ENCODE data around the gene USP10.

USP10 gene

DNA sequence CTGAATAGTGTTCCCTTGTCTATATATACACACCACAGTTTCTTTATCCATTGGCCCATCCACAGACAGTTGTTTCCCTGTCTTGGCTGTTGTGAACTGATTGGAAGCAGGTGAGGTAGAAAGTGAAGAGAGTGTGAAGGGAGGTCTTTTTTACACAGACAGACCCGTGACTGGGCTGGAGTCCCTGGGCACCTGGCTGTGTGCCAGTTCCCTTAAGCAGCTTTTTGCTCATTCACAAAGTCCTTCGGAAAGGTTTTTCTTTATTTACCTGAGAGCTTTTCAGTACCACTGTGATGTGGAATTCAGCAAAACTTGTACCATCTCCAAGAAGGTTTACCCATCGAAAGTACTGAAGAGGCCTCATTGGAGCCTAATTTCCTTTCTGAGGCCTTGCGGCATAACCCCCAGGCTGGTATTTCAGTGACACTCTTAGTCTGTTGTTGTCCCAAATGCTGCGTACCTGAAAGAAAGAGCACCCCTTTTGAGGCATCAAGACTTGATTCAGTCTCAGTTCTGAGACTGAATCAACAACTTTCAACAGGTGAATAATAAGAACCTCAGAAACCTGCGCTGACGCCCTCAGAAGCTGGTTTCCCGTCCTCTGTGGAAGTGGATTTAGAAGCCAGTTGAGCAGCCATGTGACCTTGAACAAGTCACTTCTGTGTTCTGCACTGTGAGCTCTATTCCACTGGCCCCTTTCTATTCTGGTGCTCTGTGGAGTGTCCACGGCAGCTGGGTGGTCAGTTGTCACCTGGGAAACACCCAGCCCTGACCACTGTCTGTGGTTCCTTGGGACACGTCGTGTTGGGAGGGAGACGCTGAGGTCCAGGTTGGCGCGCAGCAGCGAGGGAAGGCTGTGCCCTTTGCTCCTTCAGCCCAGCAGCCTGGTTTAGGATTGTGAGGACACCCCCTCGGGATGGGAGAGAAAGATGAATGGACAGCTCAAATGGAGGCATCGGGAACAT lies 66.1 kb downstream of the USP10 start:
- H3K4me1 ChIP-seq (ENCODE audit: control insufficient read depth, insufficient read depth, low read length, unreplicated experiment): peaks cover 7% of the 10 kb centered on the region
- no peak overlapping the region for H3K4me3 ChIP-seq (ENCODE audit: low read depth, low read length)
- no peak overlapping the region for H2AFZ ChIP-seq (ENCODE audit: low read length, unreplicated experiment)
- peaks cover 55% of the 10 kb centered on the region for H3K36me3 ChIP-seq (ENCODE audit: insufficient read depth, low read length)
- H3K27me3 ChIP-seq (ENCODE audit: insufficient read depth, low read length): no peaks in the 10 kb centered on the region
- H3K79me2 ChIP-seq (ENCODE audit: control insufficient read depth, insufficient read depth, low read length, unreplicated experiment): peaks cover 3% of the 10 kb centered on the region
- H3K27ac ChIP-seq (ENCODE audit: low read depth, low read length): no peak overlapping the region

DNA sequence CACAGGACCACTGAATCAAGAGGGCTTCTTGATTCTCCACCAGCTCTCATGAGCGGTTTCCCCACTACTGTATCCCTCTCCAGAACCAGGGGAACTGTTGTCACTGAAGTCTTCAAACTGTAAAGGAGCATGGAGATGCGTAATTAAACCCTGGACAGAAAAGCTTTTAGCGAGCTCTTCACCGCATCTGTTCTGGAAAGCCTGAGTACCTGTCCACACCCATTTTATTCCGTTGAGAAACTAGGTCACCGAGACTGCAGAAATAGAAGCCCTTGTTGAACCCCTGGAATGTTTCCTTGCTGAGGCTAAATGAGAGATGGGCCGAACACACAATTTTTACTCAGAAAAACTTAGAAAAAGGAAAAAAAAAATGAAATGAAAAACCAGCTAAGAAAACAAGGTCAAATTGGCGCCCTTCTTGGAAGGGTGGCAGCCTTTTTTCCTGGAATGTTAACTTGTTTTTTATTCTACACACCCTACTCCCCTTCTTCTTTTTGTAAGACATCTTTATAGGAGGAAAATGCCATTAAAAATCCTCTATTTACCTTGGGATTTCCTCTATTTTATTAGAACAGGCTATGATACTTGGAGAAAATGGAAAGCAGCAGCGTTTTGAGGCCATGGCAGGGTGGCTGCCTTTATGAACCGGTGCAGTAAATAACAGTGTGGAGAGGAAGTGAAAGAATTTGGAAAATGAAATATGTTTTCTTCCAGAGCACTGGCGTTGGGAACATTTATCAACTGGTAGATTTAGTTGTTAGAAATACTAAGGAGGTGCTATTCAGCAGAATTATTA lies 67.4 kb downstream of the USP10 start:
- Histone ChIP-seq H3K27ac (ENCODE audit: low read depth, low read length) (no peak overlapping the region), H3K79me2 (ENCODE audit: control insufficient read depth, insufficient read depth, low read length, unreplicated experiment) (no peaks in the 10 kb centered on the region), H3K4me1 (ENCODE audit: control insufficient read depth, insufficient read depth, low read length, unreplicated experiment) (no peaks in the 10 kb centered on the region), H3K4me3 (ENCODE audit: low read depth, low read length) (no peak overlapping the region), H2AFZ (ENCODE audit: low read length, unreplicated experiment) (no peak overlapping the region), H3K27me3 (ENCODE audit: insufficient read depth, low read length) (no peaks in the 10 kb centered on the region), H3K36me3 (ENCODE audit: insufficient read depth, low read length) (peaks cover 49% of the 10 kb centered on the region)

DNA sequence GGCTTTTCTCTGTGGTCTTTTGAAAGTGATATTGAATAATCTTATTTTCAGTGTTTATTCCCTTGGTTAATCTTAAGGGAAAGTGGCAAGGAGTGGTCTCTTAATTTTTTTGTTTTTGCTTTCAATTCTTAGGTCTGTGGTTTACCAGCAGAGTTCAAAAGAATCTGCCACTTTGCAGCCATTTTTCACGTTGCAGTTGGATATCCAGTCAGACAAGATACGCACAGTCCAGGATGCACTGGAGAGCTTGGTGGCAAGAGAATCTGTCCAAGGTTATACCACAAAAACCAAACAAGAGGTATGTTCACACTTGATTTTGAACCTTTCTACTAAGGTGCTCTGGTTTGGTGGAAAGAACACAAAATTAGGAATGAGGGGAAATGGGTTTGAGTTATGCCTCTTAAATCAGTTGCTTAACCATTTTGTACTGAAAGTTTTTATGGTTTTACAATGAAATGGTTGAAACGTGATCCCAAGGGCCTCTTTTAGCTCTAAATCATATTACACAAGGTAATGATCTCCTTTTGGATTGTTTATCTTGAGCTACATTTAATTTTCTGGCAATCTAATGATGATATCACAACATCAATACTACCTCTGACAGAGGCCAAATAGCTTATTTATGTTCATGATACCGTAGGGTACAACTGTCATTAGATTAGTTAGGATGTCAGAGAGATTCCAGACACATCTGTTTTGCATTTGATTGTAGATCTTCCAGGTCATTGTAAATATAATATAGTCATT lies 68.4 kb downstream of the USP10 start:
- Histone ChIP-seq H3K4me1 (ENCODE audit: control insufficient read depth, insufficient read depth, low read length, unreplicated experiment) (no peaks in the 10 kb centered on the region), H3K4me3 (ENCODE audit: low read depth, low read length) (no peak overlapping the region), H2AFZ (ENCODE audit: low read length, unreplicated experiment) (no peak overlapping the region), H3K27me3 (ENCODE audit: insufficient read depth, low read length) (no peaks in the 10 kb centered on the region), H3K79me2 (ENCODE audit: control insufficient read depth, insufficient read depth, low read length, unreplicated experiment) (no peaks in the 10 kb centered on the region), H3K36me3 (ENCODE audit: insufficient read depth, low read length) (peaks cover 44% of the 10 kb centered on the region), H3K27ac (ENCODE audit: low read depth, low read length) (no peak overlapping the region)

DNA sequence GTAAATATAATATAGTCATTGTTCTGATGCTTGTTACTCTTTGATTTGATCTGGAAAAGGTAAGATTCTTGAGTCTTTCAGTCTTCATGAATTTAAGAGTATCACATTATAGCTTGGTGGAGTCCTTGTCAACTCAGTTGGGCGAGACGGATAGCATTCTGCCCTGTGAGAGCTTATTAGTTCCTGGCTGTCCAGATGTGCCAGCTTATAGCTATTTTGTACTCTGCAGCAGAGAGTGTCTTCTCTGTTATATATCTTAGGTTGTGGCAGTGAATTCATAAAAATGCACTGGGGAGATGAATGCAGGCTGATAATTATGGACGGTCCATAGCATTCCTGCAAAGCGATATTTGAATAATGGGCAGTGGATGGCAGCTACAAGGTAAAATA lies 69.0 kb downstream of the USP10 start:
- H3K36me3 ChIP-seq (ENCODE audit: insufficient read depth, low read length): peaks cover 38% of the 10 kb centered on the region
- no peak overlapping the region for H3K27ac ChIP-seq (ENCODE audit: low read depth, low read length)

GRCh38 chr16:84769416-84769815 lies 69.6 kb downstream of the USP10 start:
- Histone ChIP-seq H3K27ac (ENCODE audit: low read depth, low read length) (no peak overlapping the region), H3K79me2 (ENCODE audit: control insufficient read depth, insufficient read depth, low read length, unreplicated experiment) (no peaks in the 10 kb centered on the region), H3K36me3 (ENCODE audit: insufficient read depth, low read length) (peaks cover 32% of the 10 kb centered on the region), H3K4me3 (ENCODE audit: low read depth, low read length) (no peak overlapping the region), H3K27me3 (ENCODE audit: insufficient read depth, low read length) (no peaks in the 10 kb centered on the region), H3K4me1 (ENCODE audit: control insufficient read depth, insufficient read depth, low read length, unreplicated experiment) (peaks cover 4% of the 10 kb centered on the region), H2AFZ (ENCODE audit: low read length, unreplicated experiment) (no peak overlapping the region)

More for the DNA sequence above, 69.0 kb downstream of the USP10 start:
- H3K4me1 ChIP-seq (ENCODE audit: control insufficient read depth, insufficient read depth, low read length, unreplicated experiment): no peaks in the 10 kb centered on the region
- no peaks in the 10 kb centered on the region for H3K27me3 ChIP-seq (ENCODE audit: insufficient read depth, low read length)
- no peak overlapping the region for H3K4me3 ChIP-seq (ENCODE audit: low read depth, low read length)
- H3K79me2 ChIP-seq (ENCODE audit: control insufficient read depth, insufficient read depth, low read length, unreplicated experiment): no peaks in the 10 kb centered on the region
- H2AFZ ChIP-seq (ENCODE audit: low read length, unreplicated experiment): no peak overlapping the region

GRCh38 chr16:84773312-84773711 lies 73.5 kb downstream of the USP10 start:
- Histone ChIP-seq H3K27ac (ENCODE audit: low read depth, low read length) (peak overlapping the region; percentile 19; the same call in 1 of the 2 replicates), H2AFZ (ENCODE audit: low read length, unreplicated experiment) (no peak overlapping the region), H3K4me3 (ENCODE audit: low read depth, low read length) (no peak overlapping the region), H3K27me3 (ENCODE audit: insufficient read depth, low read length) (no peaks in the 10 kb centered on the region), H3K4me1 (ENCODE audit: control insufficient read depth, insufficient read depth, low read length, unreplicated experiment) (peaks cover 11% of the 10 kb centered on the region), H3K36me3 (ENCODE audit: insufficient read depth, low read length) (peaks cover 19% of the 10 kb centered on the region), H3K79me2 (ENCODE audit: control insufficient read depth, insufficient read depth, low read length, unreplicated experiment) (no peaks in the 10 kb centered on the region)

DNA sequence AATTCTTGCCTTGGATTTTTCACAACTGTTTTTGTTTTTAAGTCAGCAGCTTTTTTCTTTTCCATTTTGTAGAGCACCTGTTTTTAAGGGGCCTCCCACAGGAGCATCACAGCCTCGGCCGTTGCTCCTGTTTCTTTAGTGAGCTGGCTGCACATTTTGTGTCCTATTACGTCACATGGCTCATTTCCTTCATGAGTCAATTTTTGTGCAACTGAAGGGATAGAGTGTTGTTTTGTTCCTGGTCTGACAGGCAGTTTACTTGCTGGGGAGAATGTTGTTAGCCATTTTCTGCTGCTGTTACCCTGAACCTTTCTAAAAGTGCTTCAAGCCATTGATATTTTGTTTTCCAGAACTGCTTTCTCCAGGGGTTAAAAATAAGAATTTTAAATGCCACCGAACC lies 75.0 kb downstream of the USP10 start:
- Histone ChIP-seq H3K79me2 (ENCODE audit: control insufficient read depth, insufficient read depth, low read length, unreplicated experiment) (no peaks in the 10 kb centered on the region), H2AFZ (ENCODE audit: low read length, unreplicated experiment) (no peak overlapping the region), H3K27me3 (ENCODE audit: insufficient read depth, low read length) (no peaks in the 10 kb centered on the region), H3K36me3 (ENCODE audit: insufficient read depth, low read length) (peaks cover 22% of the 10 kb centered on the region), H3K4me1 (ENCODE audit: control insufficient read depth, insufficient read depth, low read length, unreplicated experiment) (peaks cover 11% of the 10 kb centered on the region), H3K27ac (ENCODE audit: low read depth, low read length) (peak overlapping the region; percentile 84), H3K4me3 (ENCODE audit: low read depth, low read length) (no peak overlapping the region)

GRCh38 chr16:84775262-84775810 lies 75.5 kb downstream of the USP10 start:
- Histone ChIP-seq H3K27me3 (ENCODE audit: insufficient read depth, low read length) (no peaks in the 10 kb centered on the region), H3K36me3 (ENCODE audit: insufficient read depth, low read length) (peaks cover 27% of the 10 kb centered on the region), H3K79me2 (ENCODE audit: control insufficient read depth, insufficient read depth, low read length, unreplicated experiment) (no peaks in the 10 kb centered on the region), H3K4me3 (ENCODE audit: low read depth, low read length) (no peak overlapping the region), H3K27ac (ENCODE audit: low read depth, low read length) (peak overlapping the region; percentile 84), H3K4me1 (ENCODE audit: control insufficient read depth, insufficient read depth, low read length, unreplicated experiment) (peaks cover 11% of the 10 kb centered on the region), H2AFZ (ENCODE audit: low read length, unreplicated experiment) (no peak overlapping the region)

- Histone ChIP-seq H3K79me2 (ENCODE audit: control insufficient read depth, insufficient read depth, low read length, unreplicated experiment) (no peaks in the 10 kb centered on the region), H3K4me1 (ENCODE audit: control insufficient read depth, insufficient read depth, low read length, unreplicated experiment) (peaks cover 11% of the 10 kb centered on the region), H3K27ac (ENCODE audit: low read depth, low read length) (no peak overlapping the region), H2AFZ (ENCODE audit: low read length, unreplicated experiment) (no peak overlapping the region), H3K4me3 (ENCODE audit: low read depth, low read length) (no peak overlapping the region), H3K27me3 (ENCODE audit: insufficient read depth, low read length) (no peaks in the 10 kb centered on the region), H3K36me3 (ENCODE audit: insufficient read depth, low read length) (peaks cover 27% of the 10 kb centered on the region)
Measured at GRCh38 chr16:84777435-84777834, 77.6 kb downstream of the USP10 start.

- peaks cover 11% of the 10 kb centered on the region for H3K4me1 ChIP-seq (ENCODE audit: control insufficient read depth, insufficient read depth, low read length, unreplicated experiment)
- no peaks in the 10 kb centered on the region for H3K27me3 ChIP-seq (ENCODE audit: insufficient read depth, low read length)
- H2AFZ ChIP-seq (ENCODE audit: low read length, unreplicated experiment): no peak overlapping the region
- no peak overlapping the region for H3K4me3 ChIP-seq (ENCODE audit: low read depth, low read length)
- H3K27ac ChIP-seq (ENCODE audit: low read depth, low read length): no peak overlapping the region
- H3K79me2 ChIP-seq (ENCODE audit: control insufficient read depth, insufficient read depth, low read length, unreplicated experiment): no peaks in the 10 kb centered on the region
- peaks cover 27% of the 10 kb centered on the region for H3K36me3 ChIP-seq (ENCODE audit: insufficient read depth, low read length)
Measured at GRCh38 chr16:84778720-84779119, 78.9 kb downstream of the USP10 start.
